OCI-LY7 (cell line): Measurements from ENCODE around the gene GALNT9.

ENCODE experiments used
- CTCF ChIP-seq: fragments of 200-600 bp; sonication (generic); conservative IDR thresholded peaks from 2 replicates; pipeline ENCODE4 v1.5.1; 2014; ENCODE audit warnings: mild to moderate bottlenecking, antibody characterized with exemption, low read length, moderate library complexity, mixed read lengths
- EZH2phosphoT487 ChIP-seq: fragments of 200-600 bp; sonication (generic); IDR thresholded peaks from 2 replicates; pipeline ENCODE4 v1.6.1; 2018; ENCODE audit warnings: low read depth, borderline replicate concordance, mild to moderate bottlenecking, mixed run types, antibody characterized with exemption, low read length, moderate library complexity, mixed read lengths

DNA sequence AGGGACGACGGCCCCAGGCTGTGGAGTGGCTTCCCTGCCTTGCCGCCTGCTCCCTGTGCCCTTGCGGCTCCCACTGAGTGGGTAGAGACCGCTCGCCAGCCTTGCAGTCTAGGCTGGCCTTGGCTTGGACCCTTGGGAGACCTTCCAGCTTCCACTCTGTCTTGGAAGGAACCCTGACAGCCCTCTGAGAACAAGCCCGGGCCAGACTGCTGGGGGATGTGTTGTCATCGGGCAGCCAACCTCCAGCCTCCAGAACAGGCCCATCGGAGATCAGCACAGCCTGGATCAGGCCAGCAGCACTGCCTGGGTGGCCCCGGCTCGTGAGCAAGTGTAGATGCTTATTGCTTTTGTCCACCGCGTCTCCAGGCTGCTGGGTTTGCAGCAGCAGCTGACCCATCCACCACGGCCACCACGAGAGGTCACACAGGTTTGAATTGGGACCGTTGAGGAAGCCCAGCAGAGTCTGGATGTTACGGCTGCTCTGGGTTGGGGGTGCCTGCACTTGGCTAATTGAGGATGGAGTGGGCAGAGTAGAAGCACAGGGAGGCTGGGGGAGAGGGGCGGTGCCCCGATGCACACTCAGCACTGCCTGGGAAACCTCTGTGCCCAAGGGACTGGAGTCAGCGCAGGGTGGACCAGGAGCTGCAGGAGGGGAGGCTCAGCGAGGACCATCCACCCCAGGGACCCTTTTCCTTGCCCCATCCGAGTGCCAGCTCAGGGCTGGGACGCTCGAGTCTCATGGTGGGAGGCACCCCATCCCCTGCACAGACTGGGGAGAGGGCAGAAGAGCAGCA is 129.7 kb downstream of the GALNT9 start:
- no peak for TF ChIP-seq CTCF
- no peak for TF ChIP-seq EZH2phosphoT487
